ENCODE measurements around the gene RCE1.
"Not testable (repeated sequence)": the region's sequence is repeated elsewhere in the genome, so short reads cannot be mapped to it uniquely, and the experiment has no call there.

The RCE1 gene

GRCh38 chr11:66820901-66821300 is 22.3 kb upstream of the RCE1 start:
- ATAC-seq: no peak
- TF ChIP-seq BACH2 (CRISPR knock-in tag; IDR thresholded peaks at IDR 0.05; ENCODE audit: borderline replicate concordance) (no peak), SNAI2 (CRISPR knock-in tag; IDR thresholded peaks at IDR 0.05) (no peak), TSHZ2 (CRISPR knock-in tag; IDR thresholded peaks at IDR 0.05) (no peak), TOX (CRISPR knock-in tag; IDR thresholded peaks at IDR 0.05; ENCODE audit: borderline replicate concordance) (no peak), CSDC2 (CRISPR knock-in tag; IDR thresholded peaks at IDR 0.05) (no peak), ZFP3 (CRISPR knock-in tag; IDR thresholded peaks at IDR 0.05) (no peak), GLIS3 (CRISPR knock-in tag; IDR thresholded peaks at IDR 0.05) (no peak), PPARA (CRISPR knock-in tag; IDR thresholded peaks at IDR 0.05; ENCODE audit: borderline replicate concordance) (no peak), ZC3H10 (CRISPR knock-in tag; IDR thresholded peaks at IDR 0.05) (no peak), RARB (CRISPR knock-in tag; IDR thresholded peaks at IDR 0.05) (no peak), ARNTL (CRISPR knock-in tag; IDR thresholded peaks at IDR 0.05; ENCODE audit: borderline replicate concordance, low read depth) (no peak), ZNF565 (CRISPR knock-in tag; conservative IDR thresholded peaks at IDR 0.05; ENCODE audit: low read depth) (no peak), POU6F1 (CRISPR knock-in tag; IDR thresholded peaks at IDR 0.05; ENCODE audit: borderline replicate concordance, low read depth) (no peak), TCF4 (CRISPR knock-in tag; IDR thresholded peaks at IDR 0.05; ENCODE audit: borderline replicate concordance) (no peak), PATZ1 (CRISPR knock-in tag; IDR thresholded peaks at IDR 0.05; ENCODE audit: borderline replicate concordance) (no peak), ZNF8 (CRISPR knock-in tag; IDR thresholded peaks at IDR 0.05) (no peak), ZNF70 (CRISPR knock-in tag; IDR thresholded peaks at IDR 0.05) (no peak), OSR1 (CRISPR knock-in tag; IDR thresholded peaks at IDR 0.05) (no peak)

GRCh38 chr11:66823700-66824099 is 19.5 kb upstream of the RCE1 start:
- no peak for TF ChIP-seq RARB (CRISPR knock-in tag; IDR thresholded peaks at IDR 0.05)
- TF ChIP-seq PATZ1 (CRISPR knock-in tag; IDR thresholded peaks at IDR 0.05; ENCODE audit: borderline replicate concordance): no peak
- TF ChIP-seq BACH2 (CRISPR knock-in tag; IDR thresholded peaks at IDR 0.05; ENCODE audit: borderline replicate concordance): no peak
- no peak for TF ChIP-seq ZNF70 (CRISPR knock-in tag; IDR thresholded peaks at IDR 0.05)
- no peak for TF ChIP-seq ZFP3 (CRISPR knock-in tag; IDR thresholded peaks at IDR 0.05)
- no peak for TF ChIP-seq ARNTL (CRISPR knock-in tag; IDR thresholded peaks at IDR 0.05; ENCODE audit: borderline replicate concordance, low read depth)
- no peak for TF ChIP-seq TCF4 (CRISPR knock-in tag; IDR thresholded peaks at IDR 0.05; ENCODE audit: borderline replicate concordance)
- ATAC-seq: no peak

GRCh38 chr11:66824573-66824972 is 18.7 kb upstream of the RCE1 start:
- ATAC-seq: not testable (repeated sequence)

- ATAC-seq: no peak
- TF ChIP-seq PPARA (CRISPR knock-in tag; IDR thresholded peaks at IDR 0.05; ENCODE audit: borderline replicate concordance) (no peak), GLIS3 (CRISPR knock-in tag; IDR thresholded peaks at IDR 0.05) (no peak), CSRNP3 (CRISPR knock-in tag; IDR thresholded peaks at IDR 0.05) (no peak), TSHZ2 (CRISPR knock-in tag; IDR thresholded peaks at IDR 0.05) (no peak), CSDC2 (CRISPR knock-in tag; IDR thresholded peaks at IDR 0.05) (no peak), ESRRG (CRISPR knock-in tag; IDR thresholded peaks at IDR 0.05) (no peak)
Observed at GRCh38 chr11:66834539-66834845, 8.7 kb upstream of the RCE1 start.

Measured in SK-N-SH treated with all-trans-retinoic acid at 6 μM for 48 hours (cell line).